AG04449 (cell line): Measurements from ENCODE around the gene ALLC.

Experiments used
- CTCF ChIA-PET: fragments of 350-600 bp; formaldehyde crosslinking; extraction: SDS; loops from one replicate; lab custom pipeline; 2021; ENCODE audit warnings: antibody characterized with exemption; lab: Yijun Ruan, JAX
- POLR2A ChIA-PET: fragments of 400-600, 350-600 bp; formaldehyde crosslinking; extraction: SDS; loops from one replicate; lab custom pipeline; 2020; ENCODE audit warnings: antibody characterized with exemption, inconsistent platforms; lab: Yijun Ruan, JAX
- DNase-seq: peaks from one replicate; pipeline ENCODE4 v3.0.0-alpha.2; 2010; ENCODE audit warnings: low read depth, low spot score
- H3K4me3 ChIP-seq: 2 replicates; pipeline ENCODE4 v1.5.1; 2011; ENCODE audit warnings: low read depth, mild to moderate bottlenecking, control low read depth, low read length
- CTCF ChIP-seq: IDR thresholded peaks from one replicate; pipeline ENCODE4 v1.5.1; 2011; ENCODE audit warnings: mild to moderate bottlenecking, moderate library complexity, low read length, control low read depth, inconsistent platforms; ENCODE audit not compliant: insufficient read depth; ENCODE audit errors: missing control alignments

The ALLC gene

GRCh38 chr2:3743951-3744555, 86.1 kb downstream of the ALLC start:
- no peak for DNase-seq
- TF ChIP-seq CTCF: no peak
- H3K4me3 ChIP-seq: no peak overlapping the region
- ChIA-PET CTCF (interaction anchor here (1.2 kb wide), 1 partner anchor 16 kb away, joined by 4 read pairs; no protein-coding TSS in a partner anchor), POLR2A (no interaction called here)

DNA sequence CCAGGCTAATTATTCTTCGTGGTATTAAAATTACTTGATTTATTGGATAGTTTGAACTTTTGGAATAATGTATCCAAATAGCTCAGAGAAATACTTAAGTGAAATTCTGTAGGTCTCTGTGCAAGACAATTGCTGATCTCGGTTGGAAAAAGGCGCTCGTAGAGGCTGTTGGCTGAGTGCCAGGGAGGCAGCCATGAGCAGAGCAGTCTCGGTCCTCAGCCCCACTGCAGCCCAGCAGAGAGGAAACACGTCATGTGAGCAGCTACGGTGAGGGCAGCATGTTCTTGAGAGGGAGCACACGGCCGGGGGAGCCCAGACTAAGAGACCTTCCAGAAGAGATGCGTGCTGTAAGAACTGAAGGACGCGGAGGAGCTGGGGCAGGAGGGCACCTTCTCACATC, 87.9 kb downstream of the ALLC start:
- no peak for DNase-seq
- CTCF ChIA-PET: interaction anchor here (1.2 kb wide), 1 partner anchor 35 kb away, joined by 3 read pairs; no protein-coding TSS in a partner anchor
- no peak for TF ChIP-seq CTCF
- H3K4me3 ChIP-seq: no peak overlapping the region
- POLR2A ChIA-PET: no interaction called here

DNA sequence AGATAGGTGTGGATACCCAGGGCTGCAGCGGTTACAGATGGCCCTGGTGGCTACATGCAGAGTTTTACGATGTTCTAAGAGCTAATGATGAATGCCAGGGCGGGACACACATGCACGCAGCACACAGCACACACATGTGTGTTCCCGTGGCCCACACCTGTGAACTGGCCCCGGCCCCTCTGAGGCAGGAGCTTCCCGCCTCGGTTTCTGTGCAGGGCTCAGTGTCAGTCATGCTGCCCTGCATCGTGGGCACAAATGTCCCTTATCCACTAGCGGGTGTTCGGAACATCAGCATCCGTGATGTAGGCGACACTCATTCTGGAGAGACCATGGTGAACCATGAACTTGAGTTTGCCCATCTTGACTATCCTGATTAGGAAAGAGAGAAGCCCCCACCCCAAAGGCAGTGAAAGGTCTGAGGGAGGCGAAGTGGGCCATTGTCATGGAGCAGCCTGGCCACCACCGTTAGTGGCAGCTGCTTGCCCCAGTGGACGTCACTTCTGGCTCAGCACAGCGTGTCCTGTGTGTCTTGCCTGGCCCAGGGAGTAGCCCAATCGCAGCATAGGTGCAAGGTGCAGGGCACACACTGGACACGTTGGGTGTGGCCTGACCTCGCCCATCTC, 89.1 kb downstream of the ALLC start:
- CTCF ChIA-PET: no interaction called here
- H3K4me3 ChIP-seq: no peak overlapping the region

DNA sequence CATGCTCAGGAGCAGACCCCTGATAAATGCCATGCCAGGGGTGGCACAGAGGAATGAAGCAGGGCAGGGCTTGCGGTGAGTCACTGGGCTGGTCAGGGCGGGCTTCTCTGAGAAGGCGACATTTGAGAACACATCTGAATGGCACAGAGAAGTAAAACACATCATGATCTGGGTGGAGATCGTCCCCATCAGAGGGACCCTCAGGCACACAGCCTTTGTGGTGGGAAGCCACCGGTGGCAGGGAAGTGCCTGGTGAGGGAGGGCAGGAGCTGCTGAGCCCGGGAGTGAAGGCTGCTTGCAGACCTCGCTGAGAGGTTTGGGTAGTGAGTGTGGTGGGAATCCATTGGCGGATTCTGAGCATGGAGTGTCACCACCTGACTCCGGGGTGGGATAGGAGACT, 89.8 kb downstream of the ALLC start:
- ChIA-PET CTCF (no interaction called here), POLR2A (no interaction called here)
- no peak overlapping the region for H3K4me3 ChIP-seq
- no peak for DNase-seq
- no peak for TF ChIP-seq CTCF

More for the DNA sequence above, 89.1 kb downstream of the ALLC start:
- no peak for TF ChIP-seq CTCF
- POLR2A ChIA-PET: no interaction called here
- no peak for DNase-seq

DNA sequence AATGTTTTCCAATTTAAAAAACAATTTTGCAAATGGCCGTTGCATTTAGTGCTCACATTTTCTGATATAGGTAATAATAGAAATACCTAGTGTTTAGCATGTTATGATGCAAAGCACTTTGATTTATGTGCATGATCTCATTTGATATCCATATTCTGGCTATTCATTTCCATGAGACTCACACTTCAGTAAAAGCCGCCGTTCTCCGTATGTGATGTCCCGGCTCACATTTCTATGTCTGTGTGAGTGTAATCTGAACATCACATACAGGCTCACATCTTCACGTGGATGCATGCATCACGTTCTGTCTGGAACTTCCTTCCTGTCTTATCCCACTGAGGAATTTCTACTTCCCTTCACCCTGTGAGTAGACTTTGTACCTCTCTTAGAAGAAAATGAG, 91.2 kb downstream of the ALLC start:
- H3K4me3 ChIP-seq: no peak overlapping the region
- ChIA-PET POLR2A (no interaction called here), CTCF (no interaction called here)
- no peak for TF ChIP-seq CTCF
- no peak for DNase-seq

- ChIA-PET POLR2A (interaction anchor here (0.5 kb wide), 1 partner anchor 167 kb away, joined by 3 read pairs; no protein-coding TSS in a partner anchor), CTCF (no interaction called here)
- no peak for TF ChIP-seq CTCF
- DNase-seq: no peak
- no peak overlapping the region for H3K4me3 ChIP-seq
These were observed 93.3 kb downstream of the ALLC start for GRCh38 chr2:3751251-3751650.
